Measurements from ENCODE around the gene MAP6.

The MAP6 gene

GRCh38 chr11:75665990-75666389, 2.8 kb downstream of the MAP6 start:
- no peak for DNase-seq

- DNase-seq = no peak
Measured at GRCh38 chr11:75665126-75665525, 3.7 kb downstream of the MAP6 start.

- DNase-seq = no peak
Measured at GRCh38 chr11:75664389-75664788, 4.4 kb downstream of the MAP6 start.

GRCh38 chr11:75663808-75664207, 5.0 kb downstream of the MAP6 start:
- no peak for DNase-seq

GRCh38 chr11:75659836-75660235, 9.0 kb downstream of the MAP6 start:
- DNase-seq = no peak

GRCh38 chr11:75656044-75656727, 12.7 kb downstream of the MAP6 start:
- no peak for DNase-seq

GRCh38 chr11:75655605-75656004, 13.2 kb downstream of the MAP6 start:
- DNase-seq = no peak

GRCh38 chr11:75654314-75654713, 14.5 kb downstream of the MAP6 start:
- no peak for DNase-seq

- DNase-seq = no peak
Measured at GRCh38 chr11:75653532-75653931, 15.3 kb downstream of the MAP6 start.

- no peak for DNase-seq
Measured at GRCh38 chr11:75652936-75653335, 15.9 kb downstream of the MAP6 start.

- DNase-seq = no peak
Measured at GRCh38 chr11:75651218-75651617, 17.6 kb downstream of the MAP6 start.

- no peak for DNase-seq
Measured at GRCh38 chr11:75650167-75650723, 18.6 kb downstream of the MAP6 start.

GRCh38 chr11:75644946-75645345, 23.9 kb downstream of the MAP6 start:
- no peak for DNase-seq

GRCh38 chr11:75644370-75644769, 24.5 kb downstream of the MAP6 start:
- DNase-seq = no peak

- DNase-seq = no peak
Measured at GRCh38 chr11:75642402-75643113, 26.3 kb downstream of the MAP6 start.

GRCh38 chr11:75639762-75640181, 29.1 kb downstream of the MAP6 start:
- DNase-seq = no peak

GRCh38 chr11:75637998-75638397, 30.8 kb downstream of the MAP6 start:
- DNase-seq = no peak

- no peak for DNase-seq
Measured at GRCh38 chr11:75635066-75635862, 33.6 kb downstream of the MAP6 start.

GRCh38 chr11:75633409-75634066, 35.3 kb downstream of the MAP6 start:
- DNase-seq = no peak

- DNase-seq = no peak
Measured at GRCh38 chr11:75632962-75633361, 35.9 kb downstream of the MAP6 start.

GRCh38 chr11:75632450-75632849, 36.4 kb downstream of the MAP6 start:
- no peak for DNase-seq

GRCh38 chr11:75631086-75631730, 37.6 kb downstream of the MAP6 start:
- no peak for DNase-seq

Data from activated CD8-positive, alpha-beta memory T cell treated with anti-CD3 and anti-CD28 coated beads for 24 hours (primary cell).